K562 (cell line): ENCODE data around the gene FAM171A1. TPM values are rescaled to one million over a fixed set of nuclear protein-coding genes. Genes with fewer than 3 reads are reported as not detected.

Experiments
- ATAC-seq: fragments of 200-7000 bp; cut with Tn5 transposase; 3 replicates; pipeline ENCODE4 v1.9.1; 2020; ENCODE audit warnings: moderate library complexity
- BruUV-seq: library from RNA; stranded (reverse); fragments of 400-500 nt; replicated peaks from 2 replicates; lab custom pipeline; 2021; lab: Mats Ljungman, UMichigan
- CTCF ChIA-PET: fragments of 300-600 bp; formaldehyde crosslinking; extraction: SDS; loops from one replicate; lab custom pipeline; 2021; ENCODE audit warnings: low intra/inter-chr PET ratio; lab: Yijun Ruan, JAX
- POLR2A ChIA-PET: fragments of 300-600, 350-650 bp; sonication (Branson Sonifier 250); formaldehyde crosslinking; extraction: SDS; loops from one replicate; lab custom pipeline; 2021; ENCODE audit warnings: antibody characterized with exemption, inconsistent platforms; lab: Yijun Ruan, JAX
- DNase-seq, 4 experiments: peaks; one replicate each; pipeline versions ENCODE4 v3.0.0 to v3.0.0-alpha.2; 2011 to 2018; ENCODE audit warnings: low spot score in 3 of 4, mixed read lengths in 3 of 4; ENCODE audit errors: extremely low read depth in 1 of 4
- FAIRE-seq: peaks from 2 replicates; lab custom pipeline; 2011; peaks lifted over from hg19 to GRCh38; lab: Jason Lieb, UNC
- H2AFZ ChIP-seq: 2 replicates; pipeline ENCODE4 v1.6.0; 2011; ENCODE audit warnings: low read depth, low read length, control low read depth, inconsistent platforms
- H3K27ac ChIP-seq: fragments of 200-600 bp; 3 replicates; pipeline ENCODE4 v1.8.0; 2011; ENCODE audit warnings: low read depth, mild to moderate bottlenecking, control low read depth, inconsistent platforms, low read length, moderate library complexity, mixed read lengths; ENCODE audit errors: extremely low read depth
- H3K27me3 ChIP-seq, 2 experiments: fragments of 300-600 bp in 1 of 2; 2 replicates in 1 of 2; 3 replicates in 1 of 2; pipeline versions ENCODE4 v1.6.0 to v1.8.0; 2011; ENCODE audit warnings: inconsistent platforms in 2 of 2, low read length in 2 of 2, mild to moderate bottlenecking in 1 of 2, mixed read lengths in 1 of 2, moderate library complexity in 1 of 2; ENCODE audit not compliant: control insufficient read depth in 2 of 2, insufficient read depth in 2 of 2
- H3K36me3 ChIP-seq: fragments of 300-600 bp; 3 replicates; pipeline ENCODE4 v1.8.0; 2011; ENCODE audit warnings: mild to moderate bottlenecking, low read length, inconsistent platforms; ENCODE audit not compliant: control insufficient read depth, insufficient read depth
- H3K4me1 ChIP-seq, 2 experiments: fragments of 200-600 bp in 1 of 2; replicated peaks in 1 of 2; 2 replicates in 1 of 2; 3 replicates in 1 of 2; pipeline versions ENCODE4 v1.5.1 to v1.8.0; 2011; ENCODE audit warnings: inconsistent platforms in 2 of 2, low read length in 2 of 2, mild to moderate bottlenecking in 1 of 2, mixed read lengths in 1 of 2, moderate library complexity in 1 of 2; ENCODE audit not compliant: control insufficient read depth in 2 of 2, insufficient read depth in 2 of 2
- H3K4me2 ChIP-seq: 2 replicates; pipeline ENCODE4 v1.6.1; 2011; ENCODE audit warnings: low read length, control low read depth, inconsistent platforms, mixed read lengths; ENCODE audit not compliant: insufficient read depth
- H3K4me3 ChIP-seq: fragments of 200-600 bp; sonication (generic), shearing (Covaris generic); 2 replicates; pipeline ENCODE4 v1.5.1; 2016; ENCODE audit warnings: control low read depth, inconsistent platforms
- H3K79me2 ChIP-seq: fragments of 200-600 bp; 3 replicates; pipeline ENCODE4 v1.8.0; 2011; ENCODE audit warnings: low read length, inconsistent platforms; ENCODE audit not compliant: control insufficient read depth, insufficient read depth
- H3K9ac ChIP-seq, 2 experiments: 2 replicates each; pipeline versions ENCODE4 v1.6.0 to v1.6.1; 2011; ENCODE audit warnings: low read depth in 2 of 2, low read length in 2 of 2, control low read depth in 1 of 2, inconsistent platforms in 1 of 2, mild to moderate bottlenecking in 1 of 2, mixed read lengths in 1 of 2; ENCODE audit not compliant: insufficient read depth in 1 of 2
- H3K9me1 ChIP-seq: one replicate; pipeline ENCODE4 v1.6.0; 2011; ENCODE audit warnings: inconsistent platforms, mild to moderate bottlenecking, low read length, moderate library complexity; ENCODE audit not compliant: control insufficient read depth, insufficient read depth
- H3K9me3 ChIP-seq: replicated peaks from 2 replicates; pipeline ENCODE4 v1.5.1; 2011; ENCODE audit warnings: low read depth, low read length, inconsistent platforms; ENCODE audit not compliant: control insufficient read depth, insufficient read depth
- H4K20me1 ChIP-seq: replicated peaks from 2 replicates; pipeline ENCODE4 v1.6.1; 2011; ENCODE audit warnings: low read length, inconsistent platforms, mixed read lengths; ENCODE audit not compliant: control insufficient read depth, insufficient read depth
- FOXJ3 ChIP-seq: sonication (generic); formaldehyde crosslinking; IDR thresholded peaks from 2 replicates; pipeline ENCODE4 v1.4.0; 2020; ENCODE audit warnings: mild to moderate bottlenecking, missing genetic modification reagents
- MGA ChIP-seq: fragments of 450-650 bp; IDR thresholded peaks from 2 replicates; pipeline ENCODE4 v1.6.1; 2016; ENCODE audit warnings: mild to moderate bottlenecking, moderate library complexity
- NR2C2 ChIP-seq, 2 experiments: fragments of 200-800 bp in 1 of 2; sonication (Bioruptor generic) in 1 of 2; sonication (generic) in 1 of 2; formaldehyde crosslinking in 1 of 2; IDR thresholded peaks; 2 replicates each; pipeline versions ENCODE4 v1.6.1 to v1.8.0; 2016 to 2022; ENCODE audit warnings: mild to moderate bottlenecking in 1 of 2, missing compliant biosample characterization in 1 of 2, missing genetic modification characterization in 1 of 2, missing genetic modification reagents in 1 of 2
- POLR2H ChIP-seq: IDR thresholded peaks from 2 replicates; pipeline ENCODE4 v1.6.1; 2016; ENCODE audit warnings: missing genetic modification characterization, low read depth, mild to moderate bottlenecking, control low read depth, missing compliant biosample characterization, moderate library complexity
- ZNF766 ChIP-seq: fragments of 200-800 bp; sonication (Bioruptor generic); conservative IDR thresholded peaks from 2 replicates; pipeline ENCODE4 v1.6.1; 2016; ENCODE audit warnings: missing genetic modification characterization, missing compliant biosample characterization
- WGBS: fragments of 100-300 bp; shearing (Covaris generic); methylation state at CpG from one replicate; pipeline ENCODE4 v1.1.6; 2016; ENCODE audit warnings: low coverage, mixed read lengths; ENCODE audit not compliant: insufficient coverage; ENCODE audit errors: missing lambda C conversion rate; 5-methylcytosine and 5-hydroxymethylcytosine counted together
- in situ Hi-C: fragments of 300-500 bp; cut with MboI; formaldehyde crosslinking; loops from 4 replicates; pipeline ENCODE4 v1.15.0; 2018; ENCODE audit warnings: inconsistent platforms, mixed read lengths
- intact Hi-C: fragments of 100-400 bp; cut with micrococcal nuclease; formaldehyde crosslinking; loops from 2 replicates; pipeline ENCODE4 v1.14.2; 2022
- polyA plus RNA-seq, 8 experiments: library from polyadenylated mRNA; depleted of rRNA in 4 of 8; stranded (reverse) in 5 of 8; unstranded in 3 of 8; fragments of >200 nt; fragmentation: Nextera tagmentation in 2 of 8; fragmentation: Illumina TruSeq in 1 of 8; extraction: Ambion mirVana in 2 of 8; extraction: Trizol in 1 of 8; gene quantifications; 2 replicates each; pipeline versions ENCODE4 v1.2.1 to v1.2.3, GENCODE V29; 2011 to 2014; ENCODE audit warnings: inconsistent platforms in 1 of 8, missing spikeins in 1 of 8
- total RNA-seq, 7 experiments: library from RNA; depleted of rRNA in 6 of 7; stranded (reverse); fragments of >200 nt in 6 of 7; fragmentation: Illumina TruSeq in 2 of 7; extraction: Trizol in 2 of 7; gene quantifications; 2 replicates each; pipeline versions ENCODE4 v1.2.1 to v1.2.3, GENCODE V29; 2011 to 2021; ENCODE audit warnings: low replicate concordance in 1 of 7

Gene FAM171A1
- total and polyA plus RNA-seq, 9 of the 15 experiments (the other 6 are each of a cell fraction or from before 2014, with no cell fraction given) = 0.51 to 8.2 (median 4.8) TPM

GRCh38 chr10:15183689-15184481, 187.2 kb downstream of the FAM171A1 start:
- in situ Hi-C loops = no loop called here
- ChIA-PET CTCF (no interaction called here), POLR2A (interaction anchor here (1.0 to 1.8 kb wide), 2 partner anchors 11 to 14 kb away, joined by 4 to 6 read pairs; no protein-coding TSS in a partner anchor)
- Histone ChIP-seq H3K27ac (no peak overlapping the region), H3K9me1 (no peaks in the 10 kb centered on the region), H3K36me3 (no peaks in the 10 kb centered on the region), H3K9ac (no peak overlapping the region), H3K4me1 (no peaks in the 10 kb centered on the region; a peak in 3 of 5 replicates), H3K9me3 (no peaks in the 10 kb centered on the region), H3K79me2 (no peaks in the 10 kb centered on the region), H3K27me3 (peaks cover 2 to 8% of the 10 kb centered on the region in 2 experiments; a peak in 2 of 5 replicates), H4K20me1 (no peaks in the 10 kb centered on the region), H3K4me2 (no peak overlapping the region), H3K4me3 (no peak overlapping the region), H2AFZ (no peak overlapping the region)
- 24% methylated on average over 11 of the region's 11 CpGs for WGBS
- intact Hi-C loops = no loop called here
- ATAC-seq (no peak), DNase-seq (no peak), FAIRE-seq (no peak)
- no TSS peak for BruUV-seq
- TF ChIP-seq POLR2H (tag) (peak; percentile 96), ZNF766 (CRISPR knock-in tag) (0 out of 2 replicates have a peak, but pooled peaks have one; percentile 39), FOXJ3 (CRISPR knock-in tag) (no peak), NR2C2 (CRISPR knock-in tag; IDR thresholded peaks at IDR 0.05) (no peak), NR2C2 (tag; IDR thresholded peaks at IDR 0.05) (peak; percentile 16; the same call in 1 of the 2 replicates), MGA (peak; percentile 20; the same call in 1 of the 2 replicates)
